Glomerular endothelial cell (primary cell): ENCODE results near the gene OR8G5. TPM values are rescaled to one million over a fixed set of nuclear protein-coding genes. Genes with fewer than 3 reads are reported as not detected.
A peak's percentile ranks its signal among the peaks of the same experiment; 100 is the strongest.
"Not testable (repeated sequence)": the region's sequence is repeated elsewhere in the genome, so short reads cannot be mapped to it uniquely, and the experiment has no call there.

Experiments
- DNase-seq: peaks from one replicate; pipeline ENCODE4 v3.0.0-alpha.2; 2011; ENCODE audit warnings: low read depth, low spot score; ENCODE audit errors: extremely low read depth
- total RNA-seq: library from RNA; depleted of rRNA; stranded (reverse); fragments of >200 nt; gene quantifications from 2 replicates; pipeline ENCODE4 v1.2.3, GENCODE V29; 2015

OR8G5 gene, protein sequence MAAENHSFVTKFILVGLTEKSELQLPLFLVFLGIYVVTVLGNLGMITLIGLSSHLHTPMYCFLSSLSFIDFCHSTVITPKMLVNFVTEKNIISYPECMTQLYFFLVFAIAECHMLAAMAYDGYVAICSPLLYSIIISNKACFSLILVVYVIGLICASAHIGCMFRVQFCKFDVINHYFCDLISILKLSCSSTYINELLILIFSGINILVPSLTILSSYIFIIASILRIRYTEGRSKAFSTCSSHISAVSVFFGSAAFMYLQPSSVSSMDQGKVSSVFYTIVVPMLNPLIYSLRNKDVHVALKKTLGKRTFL
- total RNA-seq, result not detected in 2 replicates

DNA sequence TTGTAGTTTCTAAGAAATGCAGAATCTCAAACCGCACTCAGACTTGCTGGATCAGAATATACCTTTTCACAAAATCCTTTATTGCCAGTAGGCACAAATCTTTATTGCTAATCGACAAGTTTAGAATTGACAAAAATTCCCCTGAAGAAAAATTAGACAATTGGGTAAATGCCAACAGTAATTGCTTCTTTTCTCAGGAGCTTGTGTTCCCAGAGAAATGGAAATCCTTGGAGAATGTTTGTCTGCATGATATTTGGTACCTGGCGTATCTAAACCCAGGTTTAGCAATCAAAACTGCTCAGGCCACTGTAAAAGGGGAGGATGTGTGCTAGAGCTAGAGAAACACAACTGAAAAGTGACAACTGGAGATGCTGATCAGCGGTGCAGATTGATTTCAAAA, at the start of gene OR8G5:
OR8G5 (plus strand) TSS at position 301 of the 400 bp plus-strand sequence. CDS start 8,556 bp downstream, outside the sequence.
- no peak for DNase-seq

DNA sequence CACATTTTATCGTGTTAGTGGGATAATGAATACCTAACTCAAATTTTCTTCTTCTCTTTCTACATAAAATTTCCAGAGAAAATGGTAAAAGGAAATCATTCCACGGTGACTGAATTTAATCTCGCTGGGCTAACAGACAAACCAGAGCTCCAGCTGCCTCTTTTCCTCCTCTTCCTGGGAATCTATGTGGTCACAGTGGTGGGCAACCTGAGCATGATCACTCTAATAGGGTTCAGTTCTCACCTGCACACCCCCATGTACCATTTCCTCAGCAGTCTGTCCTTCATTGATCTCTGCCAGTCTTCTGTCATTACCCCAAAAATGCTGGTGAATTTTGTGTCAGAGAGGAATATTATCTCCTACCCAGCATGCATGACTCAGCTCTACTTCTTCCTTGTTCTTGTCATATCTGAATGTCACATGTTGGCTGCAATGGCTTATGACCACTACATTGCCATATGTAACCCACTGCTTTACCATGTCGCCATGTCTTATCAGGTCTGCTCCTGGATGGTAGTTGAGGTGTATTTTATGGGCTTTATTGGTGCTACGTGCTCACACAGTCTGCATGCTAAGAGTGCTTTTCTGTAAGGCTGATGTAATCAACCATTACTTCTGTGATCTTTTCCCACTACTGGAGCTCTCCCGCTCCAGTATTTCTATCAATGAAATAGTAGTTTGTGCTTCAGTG, 48.9 kb upstream of the OR8G5 start:
- DNase-seq, result no peak

DNA sequence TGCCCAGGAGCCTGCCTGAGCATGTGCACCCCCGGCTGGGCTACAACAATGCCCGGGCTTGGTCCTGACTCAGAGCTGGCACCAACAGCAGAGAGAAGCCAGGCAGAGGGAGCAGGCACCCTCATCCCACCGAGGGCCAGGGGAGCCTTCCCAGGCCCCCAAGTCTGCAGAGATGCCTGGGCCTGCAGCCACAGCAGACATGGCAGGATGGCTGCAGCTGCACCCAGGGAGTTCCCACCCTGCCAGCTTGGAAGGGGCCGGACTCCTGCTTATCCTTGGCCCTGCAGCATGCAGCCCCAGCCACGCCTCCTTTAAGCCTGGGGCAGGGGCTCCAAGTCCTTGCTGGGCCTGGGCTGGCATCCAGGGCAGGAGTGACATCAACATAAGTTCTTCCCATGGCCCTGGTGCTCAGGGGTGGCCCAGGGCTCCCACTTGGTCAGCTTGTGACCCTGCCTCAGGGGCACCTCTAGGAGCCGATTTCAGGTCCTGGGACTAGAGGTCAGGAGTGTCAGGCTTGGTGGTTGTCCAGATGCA, 46.3 kb upstream of the OR8G5 start:
- DNase-seq, result no peak

DNA sequence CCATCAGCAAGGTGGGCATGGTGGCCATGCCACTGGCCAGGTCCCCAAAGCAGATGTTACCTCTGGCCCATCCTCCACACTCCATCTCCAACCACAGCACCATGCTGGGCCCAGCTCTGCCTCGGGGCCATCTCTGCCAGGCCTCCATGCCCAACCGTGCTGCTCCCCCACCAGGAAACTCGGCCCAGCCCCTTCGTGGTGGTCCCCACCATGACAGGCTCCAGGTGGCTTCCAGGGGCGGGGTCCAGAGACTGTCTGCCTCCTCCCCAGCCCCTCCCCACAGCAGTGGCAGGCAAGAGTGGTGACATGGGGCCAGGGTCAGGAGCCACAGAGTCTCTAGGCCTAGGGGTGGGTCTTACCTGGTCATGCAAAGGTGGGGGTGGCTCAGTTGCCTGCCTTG, 45.8 kb upstream of the OR8G5 start:
- DNase-seq, result no peak

DNA sequence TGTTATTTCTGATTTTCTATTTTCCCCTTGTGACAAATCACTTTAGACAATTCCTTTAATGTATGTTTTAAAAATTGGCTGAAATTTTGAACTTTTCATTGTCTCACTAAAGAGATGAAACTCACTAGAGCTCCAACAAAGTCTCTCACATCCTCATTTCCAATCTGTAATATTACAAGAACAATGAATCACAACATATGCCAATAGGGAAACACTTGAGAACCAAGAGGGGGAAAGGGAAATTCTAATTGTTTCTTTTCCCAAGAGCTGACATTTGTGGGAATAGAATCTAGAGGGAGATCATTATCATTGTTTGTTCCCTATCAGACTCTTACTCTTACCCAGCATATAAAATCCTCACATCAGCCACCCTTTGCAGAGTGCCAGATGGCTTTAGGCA, 44.9 kb upstream of the OR8G5 start:
- no peak for DNase-seq

DNA sequence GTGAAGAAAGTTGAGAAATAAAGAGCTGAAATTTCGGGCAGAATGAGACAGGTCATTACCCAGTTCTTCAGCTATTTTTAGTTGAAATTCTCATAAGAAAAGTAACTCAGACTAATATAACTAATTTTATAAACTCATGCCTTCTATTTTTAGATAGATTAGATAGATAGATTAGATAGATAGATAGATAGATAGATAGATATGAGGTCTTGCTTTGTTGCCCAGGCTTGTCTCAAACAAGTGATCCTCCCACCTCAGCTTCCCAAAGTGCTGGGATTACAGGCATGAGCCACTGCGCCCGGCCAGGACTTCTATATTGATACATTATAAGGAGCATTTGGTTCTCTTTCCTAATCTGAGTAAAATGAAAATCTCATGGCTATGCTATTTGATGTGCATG, 42.1 kb upstream of the OR8G5 start:
- no peak for DNase-seq

DNA sequence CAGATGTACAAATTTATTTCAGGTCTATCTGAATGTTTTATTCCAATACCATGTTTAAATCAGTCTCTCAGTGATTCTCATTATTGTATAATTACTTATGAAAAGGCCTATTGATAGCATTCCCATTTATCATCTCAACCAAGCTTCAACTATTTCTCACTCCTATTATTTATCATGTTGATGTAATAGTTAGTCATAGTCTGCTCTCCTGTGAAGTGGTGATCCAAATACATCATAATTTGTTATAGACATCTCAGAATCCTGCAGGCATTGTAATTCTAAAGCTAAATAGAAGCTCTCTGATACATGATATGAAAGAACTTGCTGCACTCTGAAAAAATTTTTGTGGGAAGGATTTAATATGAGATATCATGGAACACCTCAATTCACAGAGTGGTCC, 37.0 kb upstream of the OR8G5 start:
- DNase-seq, result no peak

DNA sequence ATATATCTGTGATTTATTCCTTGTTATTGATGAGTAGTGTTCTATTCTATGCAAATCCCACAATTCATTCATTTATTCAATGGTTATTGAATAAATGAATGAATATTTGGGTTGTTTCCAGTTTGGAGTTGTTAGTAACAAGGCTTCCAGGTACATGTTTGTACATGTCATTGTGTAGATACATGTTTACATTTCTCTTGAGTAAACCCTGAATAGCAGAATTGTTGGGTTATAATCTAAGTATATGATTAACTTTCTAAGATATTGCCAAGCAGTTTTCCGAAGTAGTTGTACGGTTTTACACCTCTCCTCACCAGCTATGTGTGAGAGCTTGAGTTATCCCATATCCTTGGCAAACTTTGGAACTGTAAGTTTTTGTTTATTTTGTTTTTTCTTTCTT, 33.8 kb upstream of the OR8G5 start:
- DNase-seq, result no peak

DNA sequence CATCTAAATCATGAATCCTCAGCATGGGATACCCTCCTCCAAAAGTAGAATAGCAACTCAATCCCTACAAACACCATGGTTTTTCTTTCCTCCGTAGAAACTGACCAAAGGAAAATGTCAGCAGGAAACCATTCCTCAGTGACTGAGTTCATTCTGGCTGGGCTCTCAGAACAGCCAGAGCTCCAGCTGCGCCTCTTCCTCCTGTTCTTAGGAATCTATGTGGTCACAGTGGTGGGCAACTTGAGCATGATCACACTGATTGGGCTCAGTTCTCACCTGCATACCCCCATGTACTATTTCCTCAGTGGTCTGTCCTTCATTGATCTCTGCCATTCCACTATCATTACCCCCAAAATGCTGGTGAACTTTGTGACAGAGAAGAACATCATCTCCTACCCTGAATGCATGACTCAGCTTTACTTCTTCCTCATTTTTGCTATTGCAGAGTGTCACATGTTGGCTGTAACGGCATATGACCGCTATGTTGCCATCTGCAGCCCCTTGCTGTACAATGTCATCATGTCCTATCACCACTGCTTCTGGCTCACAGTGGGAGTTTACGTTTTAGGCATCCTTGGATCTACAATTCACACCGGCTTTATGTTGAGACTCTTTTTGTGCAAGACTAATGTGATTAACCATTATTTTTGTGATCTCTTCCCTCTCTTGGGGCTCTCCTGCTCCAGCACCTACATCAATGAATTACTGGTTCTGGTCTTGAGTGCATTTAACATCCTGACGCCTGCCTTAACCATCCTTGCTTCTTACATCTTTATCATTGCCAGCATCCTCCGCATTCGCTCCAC, 31.4 kb upstream of the OR8G5 start:
- not testable (repeated sequence) for DNase-seq

DNA sequence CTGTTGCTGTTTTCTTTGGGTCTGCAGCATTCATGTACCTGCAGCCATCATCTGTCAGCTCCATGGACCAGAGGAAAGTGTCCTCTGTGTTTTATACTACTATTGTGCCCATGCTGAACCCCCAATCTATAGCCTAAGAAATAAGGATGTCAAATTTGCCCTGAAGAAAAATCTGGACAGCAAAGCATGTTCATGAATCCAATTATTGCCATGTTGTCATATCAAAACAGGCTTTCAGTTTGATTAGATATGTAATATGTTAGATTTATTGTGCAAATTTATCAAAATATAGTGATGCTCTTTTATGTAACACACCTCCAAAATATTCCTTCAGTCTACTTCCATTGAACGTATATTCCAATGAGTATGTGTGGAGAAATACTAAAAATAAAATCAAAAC, 30.7 kb upstream of the OR8G5 start:
- no peak for DNase-seq

DNA sequence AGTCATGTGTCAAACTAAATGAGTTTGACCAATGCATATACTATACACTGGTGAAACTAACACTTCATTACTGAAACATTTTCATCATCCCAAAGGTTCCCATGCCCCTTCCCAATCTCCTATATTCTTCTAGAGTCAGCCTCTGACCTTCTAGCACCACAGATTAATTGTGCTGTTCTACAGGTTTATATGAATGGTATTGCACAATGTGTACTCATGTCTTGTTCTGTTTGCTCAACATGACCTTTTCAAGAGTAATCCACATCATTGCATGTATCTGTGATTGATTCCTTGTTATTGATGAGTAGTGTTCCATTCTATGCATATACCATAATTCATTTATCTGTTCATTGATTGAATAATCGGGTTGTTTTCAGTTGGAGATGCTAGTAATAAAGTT, 22.8 kb upstream of the OR8G5 start:
- DNase-seq, result no peak

DNA sequence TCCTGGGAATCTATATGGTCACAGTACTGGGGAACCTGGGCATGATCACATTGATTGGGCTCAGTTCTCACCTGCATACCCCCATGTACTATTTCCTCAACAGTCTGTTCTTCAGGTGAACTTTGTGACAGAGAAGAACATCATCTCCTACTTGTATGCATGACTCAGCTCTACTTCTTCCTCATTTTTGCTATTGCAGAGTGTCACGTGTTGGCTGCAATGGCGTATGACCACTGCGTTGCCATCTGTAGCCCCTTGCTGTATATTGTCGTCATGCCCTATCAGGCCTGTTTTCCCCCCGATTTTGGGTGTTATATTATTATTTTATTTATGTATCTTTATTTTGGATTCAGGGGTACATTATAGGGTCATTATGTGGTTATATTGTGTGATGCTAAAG, 17.7 kb upstream of the OR8G5 start:
- no peak for DNase-seq

DNA sequence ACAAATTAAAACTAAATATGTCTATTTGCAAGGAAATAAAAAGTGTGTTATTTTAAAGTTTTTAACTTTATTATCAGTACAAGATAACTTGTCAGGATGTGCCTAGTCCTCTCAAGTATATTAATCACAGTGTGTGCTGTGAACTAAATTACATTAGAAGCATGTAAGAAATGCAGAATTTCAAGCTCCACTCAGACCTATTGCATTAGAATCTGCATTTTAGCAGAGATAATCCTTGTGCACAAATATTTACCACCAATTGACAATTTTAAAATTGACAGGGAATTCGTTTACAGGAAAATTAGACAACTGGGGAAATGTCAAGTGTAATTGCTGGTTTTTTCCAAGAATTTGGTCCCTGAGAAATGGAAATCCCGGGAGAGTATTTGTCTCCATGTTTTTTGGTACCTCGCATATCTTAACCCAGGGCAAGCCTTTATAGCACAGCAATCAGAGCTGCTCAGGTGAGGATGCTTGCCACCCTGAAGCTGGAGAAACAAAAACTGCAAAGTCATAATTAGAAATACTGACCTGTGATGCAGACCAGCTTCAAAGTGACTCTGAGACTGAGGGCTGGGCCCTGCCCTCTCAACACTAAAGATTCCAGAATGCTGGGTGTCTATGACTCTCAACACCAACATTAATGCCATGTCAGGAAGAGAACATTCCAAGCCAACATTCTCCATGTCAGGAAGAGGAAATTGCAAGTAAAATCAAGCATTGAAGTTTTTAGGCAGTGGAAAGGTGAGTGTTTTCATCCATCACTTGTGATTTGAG, 15.4 kb upstream of the OR8G5 start, which contains the start of gene OR8G1:
OR8G1 (plus strand) TSS at position 475 of the 777 bp plus-strand sequence. CDS start 8,581 bp downstream, outside the sequence.
- no peak for DNase-seq

DNA sequence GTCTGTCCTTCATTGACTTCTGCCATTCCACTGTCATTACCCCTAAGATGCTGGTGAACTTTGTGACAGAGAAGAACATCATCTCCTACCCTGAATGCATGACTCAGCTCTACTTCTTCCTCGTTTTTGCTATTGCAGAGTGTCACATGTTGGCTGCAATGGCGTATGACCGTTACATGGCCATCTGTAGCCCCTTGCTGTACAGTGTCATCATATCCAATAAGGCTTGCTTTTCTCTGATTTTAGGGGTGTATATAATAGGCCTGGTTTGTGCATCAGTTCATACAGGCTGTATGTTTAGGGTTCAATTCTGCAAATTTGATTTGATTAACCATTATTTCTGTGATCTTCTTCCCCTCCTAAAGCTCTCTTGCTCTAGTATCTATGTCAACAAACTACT, 6.3 kb upstream of the OR8G5 start:
- DNase-seq, result not testable (repeated sequence)

DNA sequence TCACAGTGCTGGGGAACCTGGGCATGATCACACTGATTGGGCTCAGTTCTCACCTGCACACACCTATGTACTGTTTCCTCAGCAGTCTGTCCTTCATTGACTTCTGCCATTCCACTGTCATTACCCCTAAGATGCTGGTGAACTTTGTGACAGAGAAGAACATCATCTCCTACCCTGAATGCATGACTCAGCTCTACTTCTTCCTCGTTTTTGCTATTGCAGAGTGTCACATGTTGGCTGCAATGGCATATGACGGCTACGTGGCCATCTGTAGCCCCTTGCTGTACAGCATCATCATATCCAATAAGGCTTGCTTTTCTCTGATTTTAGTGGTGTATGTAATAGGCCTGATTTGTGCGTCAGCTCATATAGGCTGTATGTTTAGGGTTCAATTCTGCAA, 8.9 kb downstream of the OR8G5 start:
- not testable (repeated sequence) for DNase-seq

DNA sequence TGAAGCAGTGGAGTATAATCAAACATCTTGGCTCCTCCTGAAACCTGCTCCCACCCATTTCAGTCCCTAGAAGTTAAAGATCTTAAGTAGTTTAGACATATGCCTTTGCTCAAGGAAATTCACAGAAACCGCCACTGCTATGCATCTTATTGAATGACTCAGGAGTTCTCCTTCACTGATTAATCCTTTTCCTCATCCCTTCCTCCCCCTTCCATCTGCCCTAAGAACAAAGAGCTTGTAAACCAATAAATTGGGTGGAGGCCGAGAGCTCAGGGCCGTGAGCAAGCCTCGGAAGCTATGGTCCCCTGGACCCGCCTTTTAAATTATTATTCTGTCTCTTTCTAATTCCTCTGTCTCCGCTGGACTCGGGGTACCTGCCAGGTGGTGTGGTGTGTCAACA, 14.7 kb downstream of the OR8G5 start:
- DNase-seq, result not testable (repeated sequence)

DNA sequence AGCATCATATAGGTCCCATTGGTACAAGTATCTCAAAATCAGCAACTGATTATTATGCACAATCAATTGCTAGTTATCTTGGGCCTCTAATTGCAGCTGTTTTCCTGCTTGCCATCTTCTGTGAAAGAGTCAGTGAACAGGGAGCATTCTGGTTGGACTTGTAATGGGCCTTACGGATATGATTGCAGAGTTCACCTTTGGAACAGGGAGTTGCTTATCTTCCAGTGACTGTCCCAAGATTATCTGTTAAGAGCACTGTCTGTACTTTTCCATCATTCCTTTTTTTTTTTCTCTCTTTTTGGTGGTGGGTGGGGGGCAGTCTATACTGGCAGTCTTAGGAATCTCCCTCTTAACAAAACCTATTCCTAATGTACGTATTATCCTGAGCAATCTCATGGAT, 17.8 kb downstream of the OR8G5 start:
- no peak for DNase-seq

DNA sequence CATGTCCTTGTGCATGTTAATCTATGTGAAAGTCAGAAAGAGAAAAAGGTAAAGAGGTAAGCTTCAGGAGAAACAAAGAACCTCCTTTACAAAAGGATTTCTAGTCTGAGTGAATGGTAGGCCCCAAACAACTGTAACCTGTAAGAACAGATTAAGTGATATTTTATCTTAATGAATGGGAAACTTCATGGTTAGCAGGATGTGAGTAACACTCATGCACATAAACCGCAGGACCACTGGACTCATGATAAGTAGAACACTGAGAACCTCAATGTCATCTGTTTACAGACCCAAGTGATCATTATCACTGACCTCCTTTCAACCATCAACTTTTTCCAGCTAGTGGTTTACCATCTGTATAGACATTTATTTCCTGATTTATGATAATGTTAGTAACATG, 19.9 kb downstream of the OR8G5 start:
- peak; percentile 50 for DNase-seq

DNA sequence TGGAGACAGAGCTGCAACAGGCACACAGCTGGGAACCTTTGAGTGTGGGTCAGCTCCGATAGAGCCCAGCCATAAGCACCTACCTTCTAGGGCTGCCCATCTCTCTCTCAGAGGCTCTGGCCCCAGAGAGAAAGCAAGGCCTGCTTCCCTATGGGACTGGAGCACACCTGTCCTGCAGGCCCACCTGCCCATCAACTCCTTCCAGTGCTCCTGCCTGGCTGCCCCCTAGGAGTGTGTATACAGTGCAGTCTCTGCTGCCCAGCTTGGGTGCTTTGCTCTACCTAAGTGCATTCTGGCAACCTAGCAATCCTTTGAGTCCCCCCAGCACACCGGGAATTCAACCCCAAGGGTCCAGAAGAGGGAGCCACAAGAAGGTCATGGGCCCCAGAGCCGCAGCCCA, 21.0 kb downstream of the OR8G5 start:
- DNase-seq, result no peak

DNA sequence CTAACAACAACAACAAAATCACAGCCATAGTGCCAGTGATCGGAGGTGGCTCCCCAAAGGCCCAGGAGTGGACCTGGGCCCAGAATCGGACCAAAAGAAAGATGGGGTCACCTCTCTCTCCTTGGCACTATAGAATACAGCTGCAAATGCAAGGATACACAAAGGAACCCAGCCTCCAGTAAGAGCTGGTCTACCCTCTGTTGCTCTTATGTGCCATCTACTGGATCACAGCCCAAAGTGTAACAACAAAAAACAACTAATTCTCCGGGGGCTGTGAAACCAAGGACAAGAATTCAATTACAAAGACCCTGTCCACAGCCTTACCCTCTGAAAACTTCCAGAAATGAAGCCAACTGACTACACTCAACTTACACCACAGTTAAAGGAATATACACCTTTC, 21.6 kb downstream of the OR8G5 start:
- no peak for DNase-seq
